Spleen (tissue), 7 donors: ENCODE measurements around the gene GPR52.

Experiments
- CTCF ChIP-seq, 11 experiments: fragments of 200-600 bp in 7 of 11; fragments of 450-650 bp in 4 of 11; sonication (generic) in 4 of 11; IDR thresholded peaks in 8 of 11; conservative IDR thresholded peaks in 3 of 11; 1 replicate in 7 of 11; 2 replicates in 4 of 11; pipeline versions ENCODE4 v1.4.0 to v1.8.0; 2016 to 2021; ENCODE audit warnings: antibody characterized with exemption in 11 of 11, inconsistent platforms in 4 of 11, mild to moderate bottlenecking in 1 of 11
- POLR2AphosphoS5 ChIP-seq, 3 donors: sonication (generic); formaldehyde crosslinking; IDR thresholded peaks; one replicate each; pipeline ENCODE4 v1.5.1; 2017; ENCODE audit warnings: antibody characterized with exemption in 3 of 3
- donor health status: DM: no; HTN: no; CAD: no; lungs with moderate emphysema.
- donor health status: DM: no; HTN: no; CAD: no.
- donor health status: DM: no; HTN: no; CAD: no.

- no peak for TF ChIP-seq POLR2AphosphoS5 (IDR thresholded peaks at IDR 0.05)
- no peak for TF ChIP-seq CTCF (IDR thresholded peaks at IDR 0.05 in 8 of 11, conservative IDR thresholded peaks at IDR 0.05 in 3 of 11)
Observed at GRCh38 chr1:174428739-174429138, 19.0 kb upstream of the GPR52 start.
